ENCODE measurements around the gene PDE6D. TPM values are rescaled to one million over a fixed set of nuclear protein-coding genes. Genes with fewer than 3 reads are reported as not detected.

PDE6D gene
- total RNA-seq, 1 donor from 2014 or later: 18.7 TPM

DNA sequence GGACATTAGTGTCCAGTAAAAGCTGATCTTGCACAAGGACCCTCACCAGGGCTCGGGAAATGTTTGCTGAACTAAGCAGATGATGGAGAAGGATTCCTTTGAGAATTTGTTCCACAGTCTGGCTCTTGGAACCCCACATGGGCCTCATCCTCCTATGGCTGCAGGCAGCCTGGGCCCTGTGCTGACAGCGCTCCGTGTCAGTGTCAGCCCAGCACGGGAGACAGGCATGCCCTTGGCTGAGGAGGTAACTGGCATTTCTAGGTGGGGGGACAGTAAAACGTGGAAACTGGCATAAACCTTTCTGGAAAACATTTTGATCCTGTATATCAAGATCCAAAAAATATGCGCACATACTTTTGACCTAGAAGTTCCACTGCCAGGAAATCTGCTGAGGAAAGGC lies 62.3 kb downstream of the PDE6D start:
- Histone ChIP-seq H3K9me3 (no peaks in the 10 kb centered on the region), H3K4me1 (peaks cover 9% of the 10 kb centered on the region), H3K27ac (no peak overlapping the region), H3K4me3 (no peak overlapping the region), H3K27me3 (no peaks in the 10 kb centered on the region), H3K36me3 (peaks cover under 1% of the 10 kb centered on the region)
- intact Hi-C loops (cut with DNase I): no loop called here
- no peak for ATAC-seq
- TF ChIP-seq, protein P1, sequence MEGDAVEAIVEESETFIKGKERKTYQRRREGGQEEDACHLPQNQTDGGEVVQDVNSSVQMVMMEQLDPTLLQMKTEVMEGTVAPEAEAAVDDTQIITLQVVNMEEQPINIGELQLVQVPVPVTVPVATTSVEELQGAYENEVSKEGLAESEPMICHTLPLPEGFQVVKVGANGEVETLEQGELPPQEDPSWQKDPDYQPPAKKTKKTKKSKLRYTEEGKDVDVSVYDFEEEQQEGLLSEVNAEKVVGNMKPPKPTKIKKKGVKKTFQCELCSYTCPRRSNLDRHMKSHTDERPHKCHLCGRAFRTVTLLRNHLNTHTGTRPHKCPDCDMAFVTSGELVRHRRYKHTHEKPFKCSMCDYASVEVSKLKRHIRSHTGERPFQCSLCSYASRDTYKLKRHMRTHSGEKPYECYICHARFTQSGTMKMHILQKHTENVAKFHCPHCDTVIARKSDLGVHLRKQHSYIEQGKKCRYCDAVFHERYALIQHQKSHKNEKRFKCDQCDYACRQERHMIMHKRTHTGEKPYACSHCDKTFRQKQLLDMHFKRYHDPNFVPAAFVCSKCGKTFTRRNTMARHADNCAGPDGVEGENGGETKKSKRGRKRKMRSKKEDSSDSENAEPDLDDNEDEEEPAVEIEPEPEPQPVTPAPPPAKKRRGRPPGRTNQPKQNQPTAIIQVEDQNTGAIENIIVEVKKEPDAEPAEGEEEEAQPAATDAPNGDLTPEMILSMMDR (IDR thresholded peaks at IDR 0.05): no peak
- DNase-seq: peak; percentile 20

DNA sequence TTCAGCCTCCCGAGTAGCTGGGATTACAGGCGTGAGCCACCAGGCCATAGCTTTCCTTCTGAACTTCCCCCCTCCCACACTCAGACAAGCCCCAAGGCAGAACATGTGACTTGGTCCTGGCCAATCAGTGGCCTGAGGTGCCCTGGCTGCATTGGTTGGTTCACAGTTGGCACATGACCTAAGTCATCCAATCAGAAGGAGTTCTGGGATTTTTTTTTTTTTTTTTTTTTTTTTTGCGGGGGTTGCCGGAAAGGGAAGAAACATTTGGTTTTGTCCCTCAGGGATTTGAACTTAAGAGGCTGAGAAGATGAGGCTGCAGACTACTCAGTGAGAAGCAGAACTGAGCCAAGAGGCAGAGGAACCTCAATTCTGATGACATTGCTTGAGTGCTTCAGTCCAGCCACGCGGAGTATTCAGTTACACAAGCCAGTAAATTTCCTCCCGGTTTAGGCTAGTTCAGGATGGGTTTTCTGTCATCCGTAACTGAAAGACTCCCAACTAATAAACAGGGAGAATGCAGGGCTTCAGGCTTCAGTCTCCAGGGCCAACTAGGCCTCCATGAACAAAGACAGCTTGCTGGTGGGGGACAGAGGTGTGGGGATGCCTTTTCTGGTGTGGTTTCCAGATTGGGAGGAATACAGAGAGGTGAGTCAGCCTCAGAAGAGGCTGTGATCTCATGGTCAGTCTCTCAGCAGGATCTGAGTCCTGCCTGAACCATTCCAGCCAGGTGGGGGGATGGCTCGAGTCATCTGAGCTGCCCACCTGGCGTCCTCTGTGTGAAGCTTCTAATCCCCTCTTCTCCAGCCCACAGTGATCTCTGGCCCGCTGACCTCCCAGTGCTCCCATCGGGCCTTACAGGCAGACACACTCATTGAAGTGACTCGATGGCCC lies 63.6 kb downstream of the PDE6D start:
- Histone ChIP-seq H3K27me3 (no peaks in the 10 kb centered on the region), H3K36me3 (peaks cover 11% of the 10 kb centered on the region), H3K4me3 (no peak overlapping the region), H3K27ac (peak overlapping the region; percentile 36), H3K9me3 (no peaks in the 10 kb centered on the region), H3K4me1 (peaks cover 16% of the 10 kb centered on the region)
- TF ChIP-seq, protein P1 (IDR thresholded peaks at IDR 0.05): no peak
- DNase-seq (peak; percentile 78), ATAC-seq (peak; percentile 66)
- intact Hi-C loops (cut with DNase I): no loop called here

DNA sequence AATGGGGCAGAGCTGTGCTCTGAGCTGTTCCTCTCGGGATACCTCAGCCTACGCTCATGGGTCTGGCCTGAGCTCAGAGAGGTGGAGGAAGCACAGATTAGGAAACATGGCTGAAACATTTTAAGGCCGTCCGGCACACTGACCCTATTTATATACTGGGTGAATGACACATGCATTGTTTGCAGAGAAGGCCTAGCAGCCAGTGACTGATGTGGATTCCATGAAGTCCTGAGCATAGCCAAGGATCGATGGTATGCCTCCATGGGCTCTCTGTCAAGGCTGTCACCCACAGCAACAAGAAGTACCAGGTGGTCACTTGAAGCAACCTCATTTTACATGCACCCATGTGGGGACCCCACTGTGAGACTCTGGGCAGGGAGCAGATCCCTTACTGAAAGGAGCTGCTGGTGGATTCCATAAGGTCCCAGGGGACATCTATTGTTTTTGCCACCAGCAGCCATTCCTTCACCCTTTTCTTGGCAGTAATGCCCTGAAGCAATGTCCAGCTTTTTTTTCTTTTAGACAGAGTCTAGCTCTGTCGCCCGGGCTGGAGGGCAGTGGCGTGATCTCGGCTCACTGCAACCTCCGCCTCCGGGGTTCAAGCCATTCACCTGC lies 64.3 kb downstream of the PDE6D start:
- Histone ChIP-seq H3K4me3 (no peak overlapping the region), H3K27me3 (no peaks in the 10 kb centered on the region), H3K4me1 (peaks cover 23% of the 10 kb centered on the region), H3K36me3 (peaks cover 18% of the 10 kb centered on the region), H3K27ac (no peak overlapping the region), H3K9me3 (no peaks in the 10 kb centered on the region)
- no peak for DNase-seq
- intact Hi-C loops (cut with DNase I): no loop called here
- no peak for ATAC-seq
- TF ChIP-seq, protein P1 (IDR thresholded peaks at IDR 0.05): no peak

DNA sequence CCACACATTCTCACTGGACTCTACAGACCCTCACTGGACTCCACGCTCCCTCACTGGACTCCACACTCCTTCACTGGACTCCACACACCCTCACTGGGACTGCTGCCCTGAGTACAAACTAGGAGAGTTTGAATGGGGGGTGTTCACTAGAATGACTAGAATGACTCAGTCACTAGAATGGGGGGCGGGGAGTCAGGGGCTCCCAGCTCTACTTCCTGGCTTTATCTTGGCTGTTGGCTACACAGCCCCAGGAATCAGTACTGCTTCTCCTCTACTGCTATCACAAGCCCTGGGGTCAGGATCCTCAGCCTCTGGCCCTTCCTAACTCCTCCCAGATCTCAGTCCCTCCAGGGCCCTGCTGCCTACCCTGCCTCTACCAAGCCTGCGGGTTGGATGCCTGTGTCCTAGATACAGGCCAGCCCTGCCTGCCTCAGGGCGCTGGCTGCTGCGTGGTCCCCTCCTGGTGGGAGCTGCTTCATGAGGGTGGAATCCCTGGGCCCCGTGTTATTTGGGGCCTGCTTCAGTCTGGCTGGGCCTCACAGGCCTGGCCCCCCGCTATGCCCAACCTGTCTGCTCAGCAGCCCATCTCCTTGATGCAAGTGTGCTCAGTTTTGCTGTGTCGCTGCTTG lies 65.0 kb downstream of the PDE6D start:
- DNase-seq (no peak), ATAC-seq (no peak)
- intact Hi-C loops (cut with DNase I): no loop called here
- no peak overlapping the region for H3K27ac ChIP-seq
- H3K4me1 ChIP-seq: peaks cover 30% of the 10 kb centered on the region
- TF ChIP-seq, protein P1 (IDR thresholded peaks at IDR 0.05): no peak
- H3K9me3 ChIP-seq: no peaks in the 10 kb centered on the region
- peaks cover 22% of the 10 kb centered on the region for H3K36me3 ChIP-seq
- no peaks in the 10 kb centered on the region for H3K27me3 ChIP-seq
- no peak overlapping the region for H3K4me3 ChIP-seq

DNA sequence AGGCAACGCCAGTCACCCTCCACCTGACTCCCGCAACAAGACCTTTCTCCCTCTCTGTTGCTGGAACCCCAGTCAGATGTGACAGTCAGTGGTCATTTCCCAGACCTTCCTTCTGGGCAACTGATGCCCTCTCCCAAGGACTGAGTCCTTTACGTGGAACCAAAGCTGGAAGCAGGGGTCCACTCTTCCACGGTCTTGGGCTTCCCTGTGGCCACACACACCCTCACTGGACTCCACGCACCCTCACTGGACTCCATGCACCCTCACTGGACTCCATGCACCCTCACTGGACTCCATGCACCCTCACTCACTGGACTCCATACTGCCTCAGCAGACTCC lies 65.6 kb downstream of the PDE6D start:
- Histone ChIP-seq H3K9me3 (no peaks in the 10 kb centered on the region), H3K36me3 (peaks cover 22% of the 10 kb centered on the region), H3K4me3 (no peak overlapping the region), H3K27me3 (no peaks in the 10 kb centered on the region), H3K4me1 (peaks cover 30% of the 10 kb centered on the region), H3K27ac (no peak overlapping the region)
- no peak for ATAC-seq
- no peak for DNase-seq
- TF ChIP-seq, protein P1 (IDR thresholded peaks at IDR 0.05): no peak
- intact Hi-C loops (cut with DNase I): no loop called here
